Measurements from ENCODE around the gene BARX2.
A peak's percentile ranks its signal among the peaks of the same experiment; 100 is the strongest.

BARX2 gene

DNA sequence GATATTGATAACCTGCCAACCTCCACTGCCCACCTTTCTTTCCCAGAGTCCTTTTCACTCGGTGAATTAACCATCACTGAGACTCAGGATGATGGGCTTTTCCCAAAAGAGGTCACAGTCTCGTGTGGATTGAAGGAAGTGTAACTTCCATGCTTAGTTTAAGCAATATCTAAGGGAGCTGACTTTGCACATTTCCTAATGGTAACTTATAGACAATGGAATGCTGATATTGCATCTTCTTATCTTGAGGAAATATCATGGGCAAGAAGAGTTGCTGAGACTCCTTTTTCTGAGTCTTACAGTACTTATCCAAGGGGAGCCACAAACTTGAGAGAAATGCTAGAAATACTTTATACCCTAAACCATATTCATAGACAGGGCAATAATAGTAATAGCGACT, 8.8 kb downstream of the BARX2 start (continued):
- TF ChIP-seq, protein P1, sequence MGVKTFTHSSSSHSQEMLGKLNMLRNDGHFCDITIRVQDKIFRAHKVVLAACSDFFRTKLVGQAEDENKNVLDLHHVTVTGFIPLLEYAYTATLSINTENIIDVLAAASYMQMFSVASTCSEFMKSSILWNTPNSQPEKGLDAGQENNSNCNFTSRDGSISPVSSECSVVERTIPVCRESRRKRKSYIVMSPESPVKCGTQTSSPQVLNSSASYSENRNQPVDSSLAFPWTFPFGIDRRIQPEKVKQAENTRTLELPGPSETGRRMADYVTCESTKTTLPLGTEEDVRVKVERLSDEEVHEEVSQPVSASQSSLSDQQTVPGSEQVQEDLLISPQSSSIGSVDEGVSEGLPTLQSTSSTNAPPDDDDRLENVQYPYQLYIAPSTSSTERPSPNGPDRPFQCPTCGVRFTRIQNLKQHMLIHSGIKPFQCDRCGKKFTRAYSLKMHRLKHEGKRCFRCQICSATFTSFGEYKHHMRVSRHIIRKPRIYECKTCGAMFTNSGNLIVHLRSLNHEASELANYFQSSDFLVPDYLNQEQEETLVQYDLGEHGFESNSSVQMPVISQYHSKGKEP (tag by site-specific recombination; IDR thresholded peaks at IDR 0.05), result no peak
- TF ChIP-seq, protein P2, sequence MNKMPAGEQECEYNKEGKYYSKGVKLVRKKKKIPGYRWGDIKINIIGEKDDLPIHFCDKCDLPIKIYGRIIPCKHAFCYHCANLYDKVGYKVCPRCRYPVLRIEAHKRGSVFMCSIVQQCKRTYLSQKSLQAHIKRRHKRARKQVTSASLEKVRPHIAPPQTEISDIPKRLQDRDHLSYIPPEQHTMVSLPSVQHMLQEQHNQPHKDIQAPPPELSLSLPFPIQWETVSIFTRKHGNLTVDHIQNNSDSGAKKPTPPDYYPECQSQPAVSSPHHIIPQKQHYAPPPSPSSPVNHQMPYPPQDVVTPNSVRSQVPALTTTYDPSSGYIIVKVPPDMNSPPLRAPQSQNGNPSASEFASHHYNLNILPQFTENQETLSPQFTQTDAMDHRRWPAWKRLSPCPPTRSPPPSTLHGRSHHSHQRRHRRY (tag by site-specific recombination; IDR thresholded peaks at IDR 0.05), result no peak
- TF ChIP-seq ZFP3 (tag by site-specific recombination; IDR thresholded peaks at IDR 0.05; ENCODE audit: low read depth) (no peak), BCL11A (tag by site-specific recombination; IDR thresholded peaks at IDR 0.05; ENCODE audit: low read depth) (no peak), PRDM1 (tag by site-specific recombination; IDR thresholded peaks at IDR 0.05) (no peak)

DNA sequence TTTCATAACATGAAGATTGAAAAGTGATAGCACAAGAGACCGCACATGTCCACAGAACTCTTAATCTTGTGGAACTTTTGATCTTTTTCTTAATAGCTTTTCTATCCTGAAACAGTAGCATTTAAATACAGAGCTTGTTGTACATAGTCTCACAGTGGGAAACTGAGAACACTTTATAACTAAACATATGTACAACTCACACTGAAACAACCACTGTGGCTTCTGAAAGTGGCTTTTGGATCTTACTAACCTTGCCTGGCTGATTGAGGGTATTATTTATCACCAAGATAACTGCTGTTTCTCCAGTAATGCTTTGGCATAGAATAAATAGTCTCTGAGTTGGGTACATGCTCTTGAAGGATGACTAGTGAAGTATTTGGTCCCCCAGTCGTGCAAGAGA, 10.2 kb downstream of the BARX2 start:
- H3K36me3 ChIP-seq (ENCODE audit: control insufficient read depth in 2 of 2, insufficient read depth in 1 of 2, low read length in 2 of 2), result no peaks in the 10 kb centered on the region
- POLR2A ChIA-PET, result interaction anchor here (0.6 kb wide), 1 partner anchor 40 kb away, joined by 11 read pairs; no protein-coding TSS in a partner anchor
- no peaks in the 10 kb centered on the region for H3K9me3 ChIP-seq (ENCODE audit: control insufficient read depth, insufficient read depth, low read depth, low read length)
- no peak overlapping the region for H3K4me3 ChIP-seq (ENCODE audit: low read depth, low read length)
- CTCF ChIA-PET, result interaction anchor here (1.0 to 1.1 kb wide), 2 partner anchors 10 kb away, joined by 4 to 7 read pairs; partner anchors contain the start of gene BARX2
- TF ChIP-seq ZNF404 (tag by site-specific recombination; IDR thresholded peaks at IDR 0.05), result no peak
- TF ChIP-seq ZNF501 (tag by site-specific recombination; IDR thresholded peaks at IDR 0.05), result no peak
- TF ChIP-seq, protein P3, sequence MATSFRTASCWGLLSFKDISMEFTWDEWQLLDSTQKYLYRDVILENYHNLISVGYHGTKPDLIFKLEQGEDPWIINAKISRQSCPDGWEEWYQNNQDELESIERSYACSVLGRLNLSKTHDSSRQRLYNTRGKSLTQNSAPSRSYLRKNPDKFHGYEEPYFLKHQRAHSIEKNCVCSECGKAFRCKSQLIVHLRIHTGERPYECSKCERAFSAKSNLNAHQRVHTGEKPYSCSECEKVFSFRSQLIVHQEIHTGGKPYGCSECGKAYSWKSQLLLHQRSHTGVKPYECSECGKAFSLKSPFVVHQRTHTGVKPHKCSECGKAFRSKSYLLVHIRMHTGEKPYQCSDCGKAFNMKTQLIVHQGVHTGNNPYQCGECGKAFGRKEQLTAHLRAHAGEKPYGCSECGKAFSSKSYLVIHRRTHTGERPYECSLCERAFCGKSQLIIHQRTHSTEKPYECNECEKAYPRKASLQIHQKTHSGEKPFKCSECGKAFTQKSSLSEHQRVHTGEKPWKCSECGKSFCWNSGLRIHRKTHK (tag by site-specific recombination; IDR thresholded peaks at IDR 0.05), result no peak
- H3K27ac ChIP-seq (ENCODE audit: extremely low read depth, low read depth, low read length), result no peak overlapping the region
- H3K4me1 ChIP-seq (ENCODE audit: control insufficient read depth, insufficient read depth, low read length), result peaks cover 20% of the 10 kb centered on the region

DNA sequence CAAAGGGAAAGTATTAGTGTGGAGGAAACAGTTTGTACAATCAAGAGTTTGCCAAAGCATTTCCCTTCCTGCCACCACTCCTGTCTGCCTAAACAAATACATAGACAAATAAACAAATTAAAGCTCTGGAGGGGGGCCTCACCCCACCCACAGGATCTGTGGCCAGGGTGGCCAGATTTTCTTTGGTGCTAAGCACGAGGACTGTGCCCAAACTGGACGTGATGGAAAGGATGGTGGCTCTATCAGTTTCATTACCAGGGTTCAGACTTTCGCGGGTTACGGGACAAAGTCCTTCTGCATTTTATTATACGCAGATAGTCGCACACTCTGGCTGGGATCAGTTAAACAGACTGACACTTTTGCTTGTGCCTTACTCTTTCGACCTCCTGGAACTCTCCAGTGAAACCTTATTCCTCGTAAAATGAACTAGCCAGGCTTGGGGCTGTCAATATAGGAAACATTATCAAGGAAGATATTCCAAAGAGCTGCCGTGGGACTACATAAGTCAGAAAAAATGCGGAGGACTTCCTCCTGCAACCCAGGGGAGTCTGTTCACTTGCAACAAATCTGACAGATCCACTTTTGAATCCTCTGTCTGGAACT, 11.2 kb downstream of the BARX2 start:
- Histone ChIP-seq H3K9me3 (ENCODE audit: control insufficient read depth, insufficient read depth, low read depth, low read length) (no peaks in the 10 kb centered on the region), H3K4me3 (ENCODE audit: low read depth, low read length) (no peak overlapping the region), H3K27ac (ENCODE audit: extremely low read depth, low read depth, low read length) (no peak overlapping the region), H3K36me3 (ENCODE audit: control insufficient read depth in 2 of 2, insufficient read depth in 1 of 2, low read length in 2 of 2) (no peaks in the 10 kb centered on the region), H3K4me1 (ENCODE audit: control insufficient read depth, insufficient read depth, low read length) (peaks cover 29% of the 10 kb centered on the region)
- ChIA-PET POLR2A (interaction anchor here (1.0 kb wide), 1 partner anchor 11 kb away, joined by 3 read pairs; the partner anchor contains the start of gene BARX2), CTCF (interaction anchor here (1.0 to 2.4 kb wide), 2 partner anchors 11 kb away, joined by 4 to 8 read pairs; partner anchors contain the start of gene BARX2)
- TF ChIP-seq ZBTB20 (tag by site-specific recombination; IDR thresholded peaks at IDR 0.05), result peak; percentile 24; the same call in 1 of the 2 replicates
- TF ChIP-seq ZNF843 (tag by site-specific recombination; IDR thresholded peaks at IDR 0.05), result 0 out of 2 replicates have a peak, but pooled peaks have one; percentile 35
- TF ChIP-seq FEZF1 (tag by site-specific recombination; IDR thresholded peaks at IDR 0.05), result peak; percentile 37; the same call in 1 of the 2 replicates
- no peak for TF ChIP-seq ZNF248 (tag by site-specific recombination; IDR thresholded peaks at IDR 0.05)
- TF ChIP-seq, protein P4, sequence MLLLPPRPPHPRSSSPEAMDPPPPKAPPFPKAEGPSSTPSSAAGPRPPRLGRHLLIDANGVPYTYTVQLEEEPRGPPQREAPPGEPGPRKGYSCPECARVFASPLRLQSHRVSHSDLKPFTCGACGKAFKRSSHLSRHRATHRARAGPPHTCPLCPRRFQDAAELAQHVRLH (tag by site-specific recombination; IDR thresholded peaks at IDR 0.05), result no peak
- TF ChIP-seq, protein P5, sequence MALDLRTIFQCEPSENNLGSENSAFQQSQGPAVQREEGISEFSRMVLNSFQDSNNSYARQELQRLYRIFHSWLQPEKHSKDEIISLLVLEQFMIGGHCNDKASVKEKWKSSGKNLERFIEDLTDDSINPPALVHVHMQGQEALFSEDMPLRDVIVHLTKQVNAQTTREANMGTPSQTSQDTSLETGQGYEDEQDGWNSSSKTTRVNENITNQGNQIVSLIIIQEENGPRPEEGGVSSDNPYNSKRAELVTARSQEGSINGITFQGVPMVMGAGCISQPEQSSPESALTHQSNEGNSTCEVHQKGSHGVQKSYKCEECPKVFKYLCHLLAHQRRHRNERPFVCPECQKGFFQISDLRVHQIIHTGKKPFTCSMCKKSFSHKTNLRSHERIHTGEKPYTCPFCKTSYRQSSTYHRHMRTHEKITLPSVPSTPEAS (tag by site-specific recombination; IDR thresholded peaks at IDR 0.05), result no peak
- TF ChIP-seq ZNF10 (tag by site-specific recombination; IDR thresholded peaks at IDR 0.05), result no peak
- TF ChIP-seq, protein P6, sequence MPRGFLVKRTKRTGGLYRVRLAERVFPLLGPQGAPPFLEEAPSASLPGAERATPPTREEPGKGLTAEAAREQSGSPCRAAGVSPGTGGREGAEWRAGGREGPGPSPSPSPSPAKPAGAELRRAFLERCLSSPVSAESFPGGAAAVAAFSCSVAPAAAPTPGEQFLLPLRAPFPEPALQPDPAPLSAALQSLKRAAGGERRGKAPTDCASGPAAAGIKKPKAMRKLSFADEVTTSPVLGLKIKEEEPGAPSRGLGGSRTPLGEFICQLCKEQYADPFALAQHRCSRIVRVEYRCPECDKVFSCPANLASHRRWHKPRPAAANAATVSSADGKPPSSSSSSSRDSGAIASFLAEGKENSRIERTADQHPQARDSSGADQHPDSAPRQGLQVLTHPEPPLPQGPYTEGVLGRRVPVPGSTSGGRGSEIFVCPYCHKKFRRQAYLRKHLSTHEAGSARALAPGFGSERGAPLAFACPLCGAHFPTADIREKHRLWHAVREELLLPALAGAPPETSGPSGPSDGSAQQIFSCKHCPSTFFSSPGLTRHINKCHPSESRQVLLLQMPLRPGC (tag by site-specific recombination; IDR thresholded peaks at IDR 0.05), result no peak
- 0 out of 2 replicates have a peak, but pooled peaks have one; percentile 32 for TF ChIP-seq ZNF600 (tag by site-specific recombination; IDR thresholded peaks at IDR 0.05)
- TF ChIP-seq ZNF426 (tag by site-specific recombination; IDR thresholded peaks at IDR 0.05), result no peak
- peak; percentile 88 for TF ChIP-seq GLIS1 (tag by site-specific recombination; IDR thresholded peaks at IDR 0.05)
- TF ChIP-seq ZBTB17 (tag by site-specific recombination; IDR thresholded peaks at IDR 0.05), result peak; percentile 79

Data from HEK293 (cell line).